NCI-H1436 (cell line): ENCODE results near the gene GJB4.
A peak's percentile ranks its signal among the peaks of the same experiment; 100 is the strongest.

Source experiments
- DNase-seq: peaks from one replicate; lab custom pipeline; 2025; lab: John Stamatoyannopoulos, UW

Gene GJB4

GRCh38 chr1:34778381-34778780, 18.8 kb downstream of the GJB4 start:
- DNase-seq = no peak

- DNase-seq = no peak
Observed at GRCh38 chr1:34779005-34779404, 19.5 kb downstream of the GJB4 start.

GRCh38 chr1:34779526-34779925, 20.0 kb downstream of the GJB4 start:
- DNase-seq = no peak

GRCh38 chr1:34779962-34780361, 20.4 kb downstream of the GJB4 start:
- no peak for DNase-seq

GRCh38 chr1:34780528-34780927, 21.0 kb downstream of the GJB4 start:
- no peak for DNase-seq

GRCh38 chr1:34781071-34781843, 21.7 kb downstream of the GJB4 start, which contains the start of gene GJB3:
Gene GJB3 (plus strand): TSS chr1:34781214. CDS start chr1:34784763, 3,549 bp downstream.
- DNase-seq = no peak

GRCh38 chr1:34781844-34782391, 22.4 kb downstream of the GJB4 start:
- DNase-seq = no peak

- DNase-seq = no peak
Observed at GRCh38 chr1:34784751-34785221, 25.2 kb downstream of the GJB4 start.

GRCh38 chr1:34785231-34785874, 25.8 kb downstream of the GJB4 start:
- DNase-seq = no peak

- DNase-seq = no peak
Observed at GRCh38 chr1:34785875-34786470, 26.4 kb downstream of the GJB4 start.

- peak; percentile 68 for DNase-seq
Observed at GRCh38 chr1:34786521-34787325, 27.2 kb downstream of the GJB4 start.

GRCh38 chr1:34787461-34788420, 28.2 kb downstream of the GJB4 start:
- DNase-seq = no peak

- no peak for DNase-seq
Observed at GRCh38 chr1:34790985-34791384, 31.4 kb downstream of the GJB4 start.

- DNase-seq = no peak
Observed at GRCh38 chr1:34792424-34792823, 32.9 kb downstream of the GJB4 start.

GRCh38 chr1:34792868-34793727, 33.6 kb downstream of the GJB4 start, which contains the start of gene GJA4:
Gene GJA4 (plus strand): TSS chr1:34792999. CDS start chr1:34794214, 1,215 bp downstream.
- no peak for DNase-seq

- DNase-seq = no peak
Observed at GRCh38 chr1:34794001-34794789, 34.7 kb downstream of the GJB4 start.

GRCh38 chr1:34794790-34795180, 35.2 kb downstream of the GJB4 start:
- no peak for DNase-seq

- no peak for DNase-seq
Observed at GRCh38 chr1:34795916-34796315, 36.4 kb downstream of the GJB4 start.

GRCh38 chr1:34796990-34797389, 37.5 kb downstream of the GJB4 start:
- no peak for DNase-seq
